IPS DF 4.7 (cell line): Measurements from ENCODE around the gene FEV.

ENCODE experiments used
- DNase-seq: peaks from one replicate; pipeline ENCODE4 v3.0.0-alpha.2; 2013; ENCODE audit warnings: low spot score; ENCODE audit errors: extremely low read depth

FEV gene

DNA sequence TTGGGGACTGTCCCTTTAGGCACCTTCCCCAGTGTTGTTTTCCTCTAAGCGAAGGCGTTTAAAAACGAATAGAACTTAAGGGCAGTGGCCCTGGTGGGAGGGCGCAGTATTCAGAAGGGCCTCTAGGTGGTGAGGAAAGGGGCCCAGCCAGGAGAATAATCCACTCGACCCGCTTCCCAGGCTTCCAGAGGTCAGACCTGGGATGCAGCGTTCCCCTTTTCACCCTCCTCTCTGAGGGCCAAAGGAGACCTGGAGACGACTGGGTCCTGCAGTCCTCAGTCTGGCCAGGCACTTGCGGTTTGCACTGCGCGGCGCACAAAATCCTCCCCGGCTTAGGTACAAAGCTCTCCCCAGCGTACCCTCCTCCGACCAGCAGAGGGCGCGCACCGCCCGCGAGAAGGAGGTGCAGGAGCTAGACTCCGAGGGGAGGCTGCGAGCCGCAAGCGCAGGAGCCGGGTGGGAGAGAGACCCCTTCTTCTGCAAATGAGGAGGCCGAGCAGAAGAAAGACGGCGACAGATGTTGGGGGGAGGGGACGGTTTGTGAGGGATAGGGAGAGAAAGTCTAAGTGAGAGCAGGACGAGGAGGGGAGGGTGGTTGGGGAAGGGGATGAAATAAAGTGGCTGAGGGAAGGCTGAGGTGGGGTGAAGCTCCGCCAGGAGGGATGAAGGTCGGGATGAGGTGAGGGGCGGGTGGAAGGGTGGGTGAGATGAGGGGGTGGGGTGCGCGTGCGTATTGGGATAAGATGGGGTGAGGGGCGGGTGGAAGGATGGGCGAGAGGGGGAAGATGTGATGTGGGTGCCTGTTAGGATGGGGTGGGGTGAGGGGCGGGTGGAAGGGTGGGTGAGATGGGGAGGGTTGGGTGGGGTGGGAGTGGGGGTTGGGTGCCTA is 4.9 kb downstream of the FEV start:
- no peak for DNase-seq

DNA sequence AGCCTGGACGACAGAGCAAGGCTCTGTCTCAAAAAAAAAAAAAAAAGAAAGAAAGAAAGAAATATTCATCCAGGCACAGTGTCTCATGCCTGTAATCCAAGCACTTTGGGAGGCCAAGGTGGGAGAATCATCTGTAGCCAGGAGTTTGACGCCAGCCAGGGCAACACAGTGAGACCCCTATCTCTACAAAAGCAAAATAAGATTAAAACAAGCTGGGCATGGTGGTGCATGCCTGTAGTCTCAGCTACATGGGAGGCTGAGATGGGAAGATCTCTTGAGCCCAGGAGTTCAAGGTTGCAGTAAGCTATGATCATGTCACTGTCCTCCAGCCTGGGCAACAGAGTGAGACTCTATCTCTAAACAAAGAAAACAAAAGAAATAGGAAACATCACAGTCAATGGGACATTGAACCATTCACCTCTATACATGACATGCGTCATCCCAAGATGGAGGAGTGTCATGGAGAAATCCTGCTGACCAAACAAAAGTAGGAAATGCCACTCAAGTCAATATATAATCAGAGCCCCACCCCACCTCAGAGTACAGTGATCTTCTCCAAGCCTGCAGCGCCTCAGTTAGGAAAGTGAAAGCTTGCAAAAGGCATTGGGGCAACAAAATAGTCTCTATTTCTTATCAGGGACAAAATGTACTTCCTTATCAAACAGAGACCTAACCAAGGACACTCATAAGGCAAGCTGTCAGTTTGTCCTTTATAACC is 9.8 kb downstream of the FEV start:
- DNase-seq = no peak

DNA sequence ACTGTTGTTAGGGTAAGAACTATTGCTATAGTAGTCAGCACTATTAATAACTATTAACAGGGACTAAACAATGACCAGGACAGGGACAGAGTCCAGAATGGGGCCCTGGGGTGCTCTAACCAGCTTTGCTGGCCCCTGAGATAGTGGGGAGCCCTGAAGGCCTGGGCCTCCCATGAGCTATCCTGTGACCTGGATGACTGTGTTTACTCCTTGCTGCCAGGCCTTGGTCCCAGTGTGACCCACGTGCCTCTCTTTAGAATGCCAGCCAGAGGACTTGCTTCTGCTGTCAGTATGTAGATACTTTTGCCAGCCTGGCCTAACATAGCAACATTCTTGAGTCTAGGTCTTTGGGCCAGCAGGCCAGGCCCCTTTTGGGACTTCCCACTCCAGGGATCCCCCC is 14.1 kb downstream of the FEV start:
- no peak for DNase-seq

DNA sequence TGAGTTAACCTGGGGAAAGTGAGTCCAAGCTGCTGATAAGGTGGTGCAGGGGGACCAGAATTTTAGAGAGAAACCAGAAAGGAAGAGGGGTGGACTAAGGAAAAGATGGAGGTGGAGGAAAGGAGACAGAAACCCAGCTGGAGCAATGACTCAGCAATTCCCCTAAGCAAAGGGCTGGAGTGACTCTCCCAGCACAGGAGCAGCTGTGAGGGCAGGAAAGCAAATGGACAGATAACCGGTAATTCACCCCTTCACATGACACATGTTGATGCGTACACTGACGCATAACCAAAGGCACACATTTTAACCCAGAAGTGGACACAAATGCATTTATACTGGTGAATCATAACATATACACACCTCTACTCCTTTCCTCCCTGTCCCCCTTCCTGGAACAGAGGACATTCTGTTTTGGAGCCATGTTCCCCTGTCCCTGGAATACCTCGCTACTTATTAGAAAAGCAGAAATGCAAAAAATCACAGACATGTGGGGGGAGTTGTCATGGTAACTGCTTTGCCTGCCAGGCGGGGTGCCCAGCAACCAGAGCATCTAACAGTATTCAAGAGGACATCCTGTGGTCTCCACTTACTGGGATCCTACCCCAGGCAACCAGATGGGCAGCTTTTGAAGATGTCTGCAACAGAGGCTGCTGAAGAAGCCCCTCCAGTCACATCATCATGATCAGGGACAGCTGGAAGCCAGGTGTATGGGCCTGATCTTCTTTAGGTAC is 20.8 kb downstream of the FEV start:
- no peak for DNase-seq

DNA sequence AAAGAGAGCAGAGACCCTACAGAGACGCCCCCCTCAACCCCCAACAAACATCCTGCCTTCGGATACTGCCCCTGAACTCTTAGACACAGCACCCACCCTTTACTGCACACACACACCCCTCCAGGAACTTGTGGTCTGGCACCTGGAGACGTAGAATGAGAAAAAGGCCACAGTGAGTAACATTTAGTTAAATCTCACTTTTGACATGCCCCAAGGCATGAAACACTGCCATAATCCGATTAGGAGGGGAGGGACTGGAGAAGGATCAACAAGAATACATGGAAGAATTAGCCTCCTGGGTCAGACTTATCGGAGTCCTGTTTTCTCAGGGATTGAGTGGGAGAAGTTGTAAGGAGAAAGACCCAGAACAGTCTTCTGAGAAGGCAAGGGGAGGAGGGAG is 21.4 kb downstream of the FEV start:
- no peak for DNase-seq

DNA sequence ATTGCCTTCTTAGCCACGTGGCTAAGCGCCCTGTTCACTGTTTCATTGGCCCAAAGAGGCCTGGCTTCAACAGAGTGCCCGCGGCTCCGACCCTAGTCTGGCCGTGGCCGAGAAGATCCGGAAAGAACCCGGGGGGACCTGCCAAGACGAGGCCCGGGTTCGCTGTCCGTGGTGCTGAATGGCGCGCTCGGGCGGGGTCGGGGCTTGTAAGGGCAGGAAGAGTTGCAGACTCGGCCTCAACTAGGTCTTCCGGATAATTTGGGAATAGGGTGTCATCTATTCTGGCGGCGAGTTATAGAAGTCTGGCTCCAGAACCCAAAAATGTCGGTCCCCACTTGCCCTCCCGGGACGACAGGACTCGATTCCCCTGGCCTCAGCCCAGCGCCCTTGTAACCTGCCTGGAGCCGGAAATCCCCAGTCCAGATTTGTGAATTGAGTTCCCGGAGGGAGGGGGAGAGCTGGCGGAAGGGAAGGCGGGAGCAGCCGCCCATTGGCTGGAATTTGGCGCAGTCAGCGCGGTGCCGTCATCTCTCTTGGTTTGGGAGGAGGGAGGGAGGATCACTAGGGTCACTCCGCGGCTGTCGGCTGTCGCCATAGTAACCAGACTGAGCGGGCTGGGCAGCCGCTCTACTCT is 22.0 kb downstream of the FEV start:
- peak; percentile 96 for DNase-seq

DNA sequence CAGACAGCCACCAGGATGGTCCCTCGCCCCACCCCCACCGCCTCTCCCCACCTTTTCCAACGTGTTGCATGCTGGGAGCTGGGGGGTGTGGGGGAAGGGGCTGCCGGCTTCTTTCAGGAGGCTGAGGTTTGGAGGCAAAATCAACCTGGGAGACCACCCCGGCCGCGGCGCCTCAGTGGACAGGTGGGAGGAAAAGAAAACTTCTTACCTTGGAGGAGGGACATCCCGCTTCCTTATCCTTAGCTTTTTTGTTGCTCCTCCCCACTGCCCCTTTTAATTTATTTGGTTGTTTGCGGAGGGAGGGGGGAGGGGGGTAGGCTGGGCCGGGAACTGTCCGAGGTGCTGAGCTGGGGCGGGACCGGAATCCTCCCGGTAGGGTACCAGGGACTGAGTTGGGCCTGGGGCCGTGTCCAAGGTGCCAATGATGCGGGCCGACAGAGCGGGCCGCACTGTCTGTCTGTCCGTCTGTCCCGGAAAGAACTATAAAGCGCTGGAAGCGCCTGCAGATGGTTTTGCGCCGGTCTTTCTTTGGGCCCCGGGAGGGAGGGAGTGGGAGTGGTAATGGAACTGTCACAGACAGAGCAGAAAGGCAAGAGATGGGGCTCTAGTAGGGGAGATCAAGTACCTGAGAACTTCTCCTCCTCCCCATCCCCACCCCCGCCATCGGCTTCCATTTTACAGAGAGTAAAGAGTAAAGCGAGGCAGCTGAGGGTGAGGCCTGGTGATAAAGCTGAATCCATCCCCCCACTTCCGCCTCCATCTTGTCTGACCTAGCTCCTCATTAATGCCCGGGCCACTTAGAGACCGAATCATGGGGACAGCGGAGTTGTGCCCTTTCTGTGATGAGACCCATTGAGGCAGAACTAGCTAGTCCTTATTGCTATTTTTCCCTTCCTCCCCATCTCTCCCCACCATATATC is 23.1 kb downstream of the FEV start:
- DNase-seq = no peak

DNA sequence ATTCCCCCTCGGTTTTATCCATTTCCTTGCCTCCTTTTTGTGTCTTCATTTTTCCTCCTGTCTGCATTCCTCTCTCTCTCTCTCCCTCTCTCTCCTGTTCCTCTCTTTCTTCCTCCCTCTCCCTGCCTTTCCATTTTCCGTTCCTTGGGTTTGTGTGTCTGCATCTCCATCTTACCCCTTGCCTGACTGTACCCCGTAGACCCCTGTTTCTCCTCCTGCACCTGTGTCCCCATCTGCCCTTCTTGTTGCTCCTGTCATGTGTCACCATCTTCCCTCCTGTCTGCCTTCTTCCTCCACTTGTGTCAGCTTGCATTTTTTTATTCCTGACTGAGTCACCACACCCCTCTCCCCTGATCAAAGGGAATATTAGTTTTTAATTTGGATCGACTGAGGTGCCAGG is 23.8 kb downstream of the FEV start:
- DNase-seq = no peak

DNA sequence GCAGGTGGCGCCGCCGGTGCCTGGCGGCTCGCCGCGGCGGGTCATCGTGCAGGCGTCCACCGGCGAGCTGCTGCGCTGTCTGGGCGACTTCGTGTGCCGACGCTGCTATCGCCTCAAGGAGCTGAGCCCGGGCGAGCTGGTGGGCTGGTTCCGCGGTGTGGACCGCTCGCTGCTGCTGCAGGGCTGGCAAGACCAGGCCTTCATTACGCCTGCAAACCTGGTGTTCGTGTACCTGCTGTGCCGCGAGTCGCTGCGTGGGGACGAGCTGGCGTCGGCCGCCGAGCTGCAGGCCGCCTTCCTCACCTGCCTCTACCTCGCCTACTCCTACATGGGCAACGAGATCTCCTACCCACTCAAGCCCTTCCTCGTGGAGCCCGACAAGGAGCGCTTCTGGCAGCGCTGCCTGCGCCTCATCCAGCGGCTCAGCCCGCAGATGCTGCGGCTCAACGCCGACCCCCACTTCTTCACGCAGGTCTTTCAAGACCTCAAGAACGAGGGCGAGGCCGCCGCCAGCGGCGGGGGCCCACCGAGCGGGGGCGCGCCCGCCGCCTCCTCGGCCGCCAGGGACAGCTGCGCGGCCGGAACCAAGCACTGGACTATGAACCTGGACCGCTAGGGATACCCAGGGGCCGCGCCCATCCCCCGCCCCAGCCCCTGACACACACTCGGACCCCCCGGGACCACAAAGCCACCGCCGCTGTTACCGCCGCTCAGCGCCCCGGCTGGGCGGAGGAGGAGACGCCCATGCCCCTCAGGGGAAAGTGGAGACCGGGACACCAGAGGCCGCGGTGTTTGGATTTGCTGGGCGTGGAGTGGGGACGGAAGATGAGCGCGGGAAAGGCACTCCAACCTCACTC is 24.4 kb downstream of the FEV start:
- no peak for DNase-seq

DNA sequence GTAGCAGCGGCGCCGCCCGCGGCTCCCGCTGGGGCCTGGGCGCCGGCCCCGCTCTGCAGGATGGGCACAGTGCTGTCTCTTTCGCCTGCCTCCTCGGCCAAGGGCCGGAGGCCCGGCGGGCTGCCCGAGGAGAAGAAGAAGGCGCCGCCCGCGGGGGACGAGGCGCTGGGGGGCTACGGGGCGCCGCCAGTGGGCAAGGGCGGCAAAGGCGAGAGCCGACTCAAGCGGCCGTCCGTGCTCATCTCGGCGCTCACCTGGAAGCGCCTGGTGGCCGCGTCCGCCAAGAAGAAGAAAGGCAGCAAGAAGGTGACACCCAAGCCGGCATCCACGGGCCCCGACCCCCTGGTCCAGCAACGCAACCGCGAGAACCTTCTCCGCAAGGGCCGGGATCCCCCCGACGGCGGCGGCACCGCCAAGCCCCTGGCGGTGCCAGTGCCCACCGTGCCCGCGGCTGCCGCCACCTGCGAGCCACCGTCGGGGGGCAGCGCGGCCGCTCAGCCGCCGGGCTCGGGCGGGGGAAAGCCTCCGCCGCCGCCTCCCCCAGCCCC is 25.1 kb downstream of the FEV start:
- no peak for DNase-seq

DNA sequence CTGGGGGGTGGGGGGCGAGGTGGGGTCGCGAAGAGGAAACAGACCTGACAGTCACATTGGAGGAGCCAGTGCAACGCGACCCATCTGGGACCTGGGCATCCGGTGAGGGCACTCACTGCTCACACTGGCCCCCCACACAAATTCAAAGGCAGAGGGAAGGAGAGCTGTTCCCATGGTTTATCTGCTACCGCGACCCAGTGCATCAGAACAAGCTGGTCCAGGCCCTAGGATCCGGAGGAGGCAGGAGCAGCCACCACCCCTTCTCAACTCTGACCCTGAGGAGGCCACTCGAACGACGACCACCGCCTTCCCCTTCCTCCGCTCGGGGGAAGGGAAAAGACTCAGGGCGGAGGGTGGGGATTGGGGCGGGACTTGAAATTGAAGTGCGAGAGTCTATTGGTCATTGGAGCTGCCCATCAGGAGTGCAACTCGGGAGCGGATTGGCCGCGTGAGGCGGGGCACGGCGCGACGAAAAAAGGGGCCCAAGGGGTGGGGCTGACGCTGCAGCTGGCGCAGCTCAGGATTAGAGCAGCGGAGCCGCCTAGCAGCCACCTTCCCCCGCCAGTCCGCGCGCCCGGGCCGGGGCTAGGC is 25.7 kb downstream of the FEV start, which contains the start of gene CDK5R2:
CDK5R2 (plus strand) TSS at position 526 of the 591 bp plus-strand sequence. CDS start 155 bp downstream, outside the sequence.
- no peak for DNase-seq

DNA sequence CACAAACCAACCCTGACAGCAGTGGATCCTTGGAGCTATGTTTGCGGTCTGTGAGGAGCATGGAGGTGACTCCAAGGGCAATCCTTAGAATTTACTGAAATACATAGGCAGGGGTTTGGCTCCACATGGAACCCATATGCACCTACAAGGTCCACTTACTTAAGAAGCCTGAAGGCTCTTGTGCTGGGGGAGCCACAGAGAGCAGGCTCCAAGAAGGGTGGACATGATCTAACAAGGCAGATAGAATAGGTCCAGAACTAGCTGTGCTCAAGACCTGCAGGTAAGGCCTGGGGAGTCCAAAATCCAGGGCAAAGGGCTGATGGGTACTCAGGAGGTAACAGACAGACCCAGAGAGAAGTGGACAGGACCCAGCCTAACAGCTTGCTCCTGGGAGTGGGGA is 26.7 kb downstream of the FEV start:
- DNase-seq = no peak

DNA sequence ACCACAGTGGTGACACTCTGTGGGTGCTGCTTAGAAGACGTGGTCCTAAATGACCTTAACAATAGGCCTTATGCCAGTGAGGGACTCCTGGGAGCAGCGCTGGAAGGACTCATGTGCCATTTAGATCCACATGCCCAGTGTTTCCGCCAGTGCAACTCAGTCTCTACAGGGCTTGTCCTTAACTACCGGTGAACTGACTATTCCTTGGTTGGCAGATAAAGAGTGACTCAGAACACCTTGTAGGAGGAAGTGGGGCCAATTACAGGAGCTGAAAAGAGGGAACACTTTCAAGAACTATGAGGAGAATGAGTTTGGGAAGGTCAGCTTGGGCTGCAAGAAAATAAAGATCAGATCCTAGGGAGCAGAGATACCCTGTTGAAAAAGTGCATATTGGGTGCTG is 27.3 kb downstream of the FEV start:
- DNase-seq = no peak

DNA sequence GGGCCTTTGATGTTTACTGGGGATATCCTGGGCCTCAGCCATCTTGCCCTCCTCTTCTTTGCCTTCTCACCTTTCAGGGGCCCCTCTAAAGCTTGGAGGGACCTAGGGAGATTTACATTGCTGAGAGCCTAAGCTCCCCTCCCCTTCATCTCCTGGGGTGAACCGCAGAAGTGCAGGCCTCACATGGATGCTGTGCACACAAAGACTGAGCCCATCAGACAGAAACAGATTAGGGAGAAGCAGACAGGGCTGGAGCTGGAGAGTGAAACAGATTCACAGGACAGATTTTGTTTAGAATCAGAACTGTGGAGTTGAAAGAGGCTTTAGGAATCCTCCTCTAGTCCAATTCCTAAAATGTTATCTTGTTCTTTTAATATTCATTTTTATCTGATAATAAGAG is 28.9 kb downstream of the FEV start:
- DNase-seq = no peak

DNA sequence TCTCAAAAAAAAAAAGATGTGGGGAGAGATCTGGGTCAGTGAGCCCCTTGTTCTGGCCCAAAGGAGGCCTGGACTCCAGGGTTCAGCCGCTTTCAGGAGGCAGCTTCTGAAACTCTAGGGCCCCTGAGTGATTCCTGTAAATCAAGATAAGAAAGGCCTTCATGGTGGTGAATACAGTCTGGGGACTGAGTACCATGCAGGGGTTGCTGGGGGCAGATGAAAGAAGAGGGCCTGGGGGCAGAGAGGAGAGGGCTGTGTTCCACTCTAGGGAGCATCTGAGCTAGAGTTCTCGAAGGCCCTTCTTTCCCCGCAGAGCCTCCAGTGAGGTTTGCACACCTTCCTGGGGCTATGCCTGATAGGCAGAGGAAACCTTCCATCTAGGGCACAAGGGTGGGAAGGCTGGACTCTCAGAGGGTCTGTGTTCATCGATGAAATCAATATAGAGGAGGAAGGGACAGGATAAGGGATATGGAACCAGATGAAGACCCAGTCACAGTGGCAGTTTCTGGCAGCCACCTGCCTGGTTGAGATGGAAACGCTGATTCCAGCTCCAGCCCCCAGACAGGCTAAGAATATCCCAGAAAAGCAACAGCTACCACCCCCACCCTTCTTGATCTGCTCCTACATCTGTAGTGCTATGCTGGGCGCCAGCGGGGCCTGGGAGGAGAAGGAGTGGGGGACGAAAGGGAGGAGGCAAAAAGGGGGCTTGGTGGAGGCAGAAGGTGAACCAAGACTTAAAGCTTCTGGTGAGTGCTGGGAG is 30.3 kb downstream of the FEV start:
- DNase-seq = no peak

DNA sequence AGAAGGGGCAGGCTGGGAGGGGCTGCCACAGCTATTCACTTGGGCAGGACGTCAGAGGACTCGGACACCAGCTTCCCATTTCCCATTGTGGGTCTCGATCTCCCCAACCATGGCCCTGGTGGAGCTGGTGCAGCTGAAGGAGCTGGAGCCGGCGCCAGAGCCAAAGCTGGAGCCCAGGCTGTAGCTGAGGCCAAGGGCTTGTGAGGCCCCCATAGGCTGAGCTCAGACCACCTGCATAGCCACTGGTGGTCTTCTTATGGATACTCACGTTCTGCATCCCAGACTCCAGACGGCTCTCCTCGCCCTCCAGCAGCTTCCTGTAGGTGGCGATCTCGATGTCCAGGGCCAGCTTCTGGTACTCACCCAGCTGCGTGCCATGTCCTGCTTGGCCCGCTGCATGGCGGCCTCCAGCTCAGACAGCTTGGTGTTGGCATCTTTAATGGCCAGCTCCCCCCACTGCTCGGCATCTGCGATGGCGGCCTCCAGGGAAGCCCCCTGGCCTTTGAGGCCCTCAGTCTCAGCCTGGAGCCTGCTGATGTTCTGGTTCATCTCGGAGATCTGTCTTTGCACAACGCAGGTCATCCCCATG is 31.5 kb downstream of the FEV start:
- DNase-seq = no peak

DNA sequence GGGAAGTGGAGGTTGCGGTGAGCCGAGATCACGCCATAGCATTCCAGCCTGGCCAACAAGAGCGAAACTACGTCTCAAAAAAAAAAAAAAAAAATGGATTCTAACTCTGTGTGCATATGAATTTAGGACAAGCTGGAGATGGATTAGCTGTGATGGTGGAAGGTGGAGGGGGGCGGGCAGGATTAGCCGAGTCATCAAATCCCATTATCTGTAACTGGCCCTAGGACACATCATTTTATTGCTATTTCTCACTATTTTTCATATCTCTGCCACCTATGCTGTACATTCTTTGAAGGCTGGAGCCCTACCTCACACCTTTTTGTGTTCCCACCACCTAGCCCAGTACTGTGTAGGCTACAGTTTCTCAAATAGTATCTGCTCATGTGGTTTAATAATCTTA is 32.8 kb downstream of the FEV start:
- no peak for DNase-seq

DNA sequence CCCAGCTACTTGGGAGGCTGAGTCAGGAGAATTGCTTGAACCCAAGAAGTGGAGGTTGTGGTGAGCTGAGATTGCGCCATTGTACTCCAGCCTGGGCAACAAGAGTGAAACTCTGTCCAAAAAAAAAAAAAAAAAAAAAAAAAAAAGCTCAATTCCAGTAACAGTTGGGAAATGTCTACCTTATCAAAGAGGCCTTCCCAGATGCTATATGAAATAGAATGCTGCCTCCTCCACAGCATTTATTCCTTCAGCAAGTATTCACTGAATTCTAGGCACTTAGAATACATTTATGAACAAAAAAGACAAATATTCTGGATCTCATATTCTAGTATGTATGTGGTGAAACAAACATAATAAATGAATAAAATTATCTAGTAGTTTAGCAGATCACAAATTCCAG is 38.4 kb downstream of the FEV start:
- no peak for DNase-seq
